NOMO-1 (cell line): Measurements from ENCODE around the gene BRPF3.

Source experiments
- DNase-seq, 2 experiments: peaks; one replicate each; lab custom pipeline; 2025; ENCODE audit not compliant: unreplicated experiment in 2 of 2; lab: John Stamatoyannopoulos, UW

BRPF3 gene

GRCh38 chr6:36196113-36196879 is at the start of gene BRPF3:
TSS of gene BRPF3 (plus strand) at chr6:36196744. CDS start at chr6:36200323, 3,579 bp downstream.
- DNase-seq: peak; percentile 70 to 83

GRCh38 chr6:36147294-36147693 is 49.2 kb upstream of the BRPF3 start:
- no peak for DNase-seq

- no peak for DNase-seq
Observed at GRCh38 chr6:36149476-36149875, 47.1 kb upstream of the BRPF3 start.

DNA sequence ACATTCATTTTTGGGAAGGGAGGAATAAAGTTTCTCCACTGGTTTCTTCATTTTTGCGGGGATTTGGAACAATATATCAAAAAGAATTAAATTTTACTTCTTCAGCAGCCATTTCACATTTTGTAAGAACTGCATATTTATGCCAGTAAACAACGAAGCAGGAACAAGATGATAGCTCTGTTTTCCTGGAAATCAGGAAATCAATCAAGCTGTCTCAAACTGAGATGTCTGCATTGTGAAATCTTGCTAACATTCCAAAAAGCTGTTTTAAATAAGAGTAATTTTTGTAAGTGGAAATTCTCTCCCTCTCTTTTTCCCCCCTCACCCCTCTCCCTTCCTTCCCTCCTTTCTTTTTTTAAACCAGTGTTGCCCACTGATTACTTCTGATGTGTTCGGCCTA is 46.3 kb upstream of the BRPF3 start:
- no peak for DNase-seq

DNA sequence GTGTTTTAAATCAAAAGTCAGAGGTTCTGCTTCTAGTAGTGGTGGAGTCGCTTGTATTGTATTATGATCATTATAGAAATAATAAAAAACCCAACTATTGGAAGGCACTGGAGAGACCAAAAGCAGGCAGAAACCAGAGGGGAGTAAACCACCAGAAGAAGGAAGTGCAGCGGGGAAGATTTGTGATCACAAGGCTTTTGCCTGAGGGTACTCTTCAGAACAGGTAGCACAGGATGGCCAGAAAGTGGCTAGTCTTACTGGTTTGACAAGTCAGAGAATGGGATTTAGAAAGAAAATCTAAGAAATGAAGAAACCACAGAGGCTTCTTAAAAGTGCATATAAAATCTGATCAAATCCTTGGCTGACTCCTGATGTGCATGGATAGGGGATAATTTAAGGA is 42.3 kb upstream of the BRPF3 start:
- no peak for DNase-seq

- no peak for DNase-seq
Observed at GRCh38 chr6:36155662-36156061, 40.9 kb upstream of the BRPF3 start.

DNA sequence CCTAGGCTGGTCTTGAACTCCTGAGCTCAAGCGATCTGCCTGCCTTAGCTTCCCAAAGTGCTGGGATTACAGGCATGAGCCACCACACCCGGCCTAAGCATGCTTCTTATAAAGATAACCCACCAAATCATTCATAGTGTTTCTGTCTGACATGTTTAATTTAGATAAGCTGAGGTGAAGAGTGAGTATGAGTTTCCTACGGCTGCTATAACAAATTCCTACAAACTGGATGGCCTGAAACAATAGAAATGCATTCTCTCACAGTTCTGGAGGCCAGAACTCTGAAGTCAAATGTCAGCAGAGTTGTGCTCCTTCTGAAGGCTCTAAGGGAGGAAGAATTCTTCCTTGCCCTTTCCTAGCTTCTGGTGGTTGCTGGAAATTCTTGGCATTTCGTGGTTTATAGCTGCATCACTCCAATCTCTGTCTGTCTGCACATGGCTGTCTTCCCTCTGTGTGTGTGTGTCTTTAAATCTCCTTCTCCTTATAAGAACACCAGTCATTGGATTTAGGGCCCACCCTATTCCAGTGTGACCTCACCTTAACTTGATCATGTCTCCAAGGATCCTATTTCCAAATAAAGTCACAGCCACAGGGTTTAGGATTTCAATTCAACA is 36.3 kb upstream of the BRPF3 start:
- no peak for DNase-seq

DNA sequence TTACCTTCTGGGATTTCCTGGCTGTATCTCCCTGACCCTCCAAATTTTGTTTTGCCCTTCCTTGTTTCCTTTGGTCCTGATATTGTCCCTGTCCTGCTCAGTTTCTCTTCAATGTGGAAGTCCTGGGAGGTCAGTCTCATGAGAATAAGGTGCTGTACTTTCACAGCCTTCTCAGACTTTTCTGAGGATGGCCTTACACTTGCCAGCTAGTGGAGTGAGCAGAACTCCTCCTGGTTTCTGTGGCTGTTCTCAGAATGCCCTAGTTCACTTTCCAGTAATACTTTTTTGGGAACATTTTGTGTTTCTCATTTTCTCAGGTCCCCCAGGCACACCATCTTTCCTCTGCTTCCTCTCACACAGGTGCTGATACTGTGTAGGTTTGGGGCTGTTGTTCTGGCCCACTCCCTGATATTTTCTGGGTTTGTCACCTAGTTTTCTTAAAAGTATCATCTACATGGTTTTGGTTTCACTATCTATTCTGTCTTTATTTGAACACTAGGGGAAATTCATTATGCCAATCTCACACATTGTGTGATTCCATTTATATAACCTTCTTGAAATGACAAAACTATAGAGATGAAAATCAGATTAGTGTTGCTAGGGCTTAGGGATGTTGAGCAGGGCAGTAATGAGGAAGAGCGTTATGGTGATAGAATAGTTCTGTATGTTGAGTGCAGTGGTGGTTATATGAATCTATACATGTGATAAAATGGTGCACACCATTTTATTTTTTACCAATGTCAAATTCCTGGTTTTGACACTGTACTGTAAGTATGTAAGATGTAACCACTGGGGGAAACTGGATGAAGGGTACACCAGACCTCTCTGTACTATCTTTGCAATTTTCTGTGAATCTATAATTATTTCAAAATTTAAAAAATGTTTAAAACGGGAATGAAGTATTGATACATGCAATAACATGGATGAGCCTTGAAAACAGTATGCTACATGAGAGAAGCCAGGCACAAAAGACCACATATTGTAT is 27.2 kb upstream of the BRPF3 start:
- no peak for DNase-seq

DNA sequence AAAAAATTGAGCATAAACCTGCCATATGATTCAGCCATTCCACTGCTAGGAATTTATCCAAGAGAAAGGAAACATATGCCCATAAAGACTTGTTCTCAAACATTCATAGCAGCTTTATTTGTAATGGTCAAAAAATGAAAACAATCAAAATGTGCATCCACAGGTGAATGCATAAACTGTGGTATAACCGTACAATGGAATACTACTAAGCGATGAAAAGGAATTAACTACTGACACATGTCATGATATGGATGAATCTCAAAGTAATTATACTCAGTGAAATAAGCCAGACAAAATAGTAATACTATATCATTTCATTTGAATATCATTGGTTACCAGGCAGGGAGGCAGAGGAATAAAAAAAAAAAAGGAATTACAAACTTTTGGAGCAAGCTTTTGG is 25.8 kb upstream of the BRPF3 start:
- DNase-seq: no peak

GRCh38 chr6:36171573-36171972 is 25.0 kb upstream of the BRPF3 start:
- no peak for DNase-seq

- DNase-seq: no peak
Observed at GRCh38 chr6:36177166-36177565, 19.4 kb upstream of the BRPF3 start.

GRCh38 chr6:36178544-36178943 is 18.0 kb upstream of the BRPF3 start:
- DNase-seq: no peak

DNA sequence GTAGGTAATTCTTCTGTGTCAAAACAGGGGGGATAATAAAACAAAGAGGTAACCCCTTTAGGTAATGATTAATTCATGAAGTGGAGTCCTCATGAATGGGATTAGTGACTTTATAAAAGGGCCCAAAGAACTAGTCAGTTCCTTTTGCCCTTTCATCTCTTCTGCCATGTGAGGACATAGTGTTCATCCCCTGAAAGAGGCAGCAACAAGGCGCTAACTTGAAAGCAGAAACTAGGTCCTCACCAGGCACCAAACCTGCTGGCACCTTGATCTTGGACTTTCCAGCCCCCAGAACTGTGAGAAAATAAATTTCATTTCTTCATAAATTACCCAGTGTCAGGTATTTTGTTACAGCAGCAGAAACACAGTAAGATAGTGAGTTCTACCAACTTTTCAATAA is 16.4 kb upstream of the BRPF3 start:
- DNase-seq: no peak

- no peak for DNase-seq
Observed at GRCh38 chr6:36184311-36184710, 12.2 kb upstream of the BRPF3 start.

GRCh38 chr6:36186199-36186598 is 10.3 kb upstream of the BRPF3 start:
- no peak for DNase-seq

- peak in 1 of 2 experiments; percentile 15 for DNase-seq
Observed at GRCh38 chr6:36187446-36187845, 9.1 kb upstream of the BRPF3 start.

DNA sequence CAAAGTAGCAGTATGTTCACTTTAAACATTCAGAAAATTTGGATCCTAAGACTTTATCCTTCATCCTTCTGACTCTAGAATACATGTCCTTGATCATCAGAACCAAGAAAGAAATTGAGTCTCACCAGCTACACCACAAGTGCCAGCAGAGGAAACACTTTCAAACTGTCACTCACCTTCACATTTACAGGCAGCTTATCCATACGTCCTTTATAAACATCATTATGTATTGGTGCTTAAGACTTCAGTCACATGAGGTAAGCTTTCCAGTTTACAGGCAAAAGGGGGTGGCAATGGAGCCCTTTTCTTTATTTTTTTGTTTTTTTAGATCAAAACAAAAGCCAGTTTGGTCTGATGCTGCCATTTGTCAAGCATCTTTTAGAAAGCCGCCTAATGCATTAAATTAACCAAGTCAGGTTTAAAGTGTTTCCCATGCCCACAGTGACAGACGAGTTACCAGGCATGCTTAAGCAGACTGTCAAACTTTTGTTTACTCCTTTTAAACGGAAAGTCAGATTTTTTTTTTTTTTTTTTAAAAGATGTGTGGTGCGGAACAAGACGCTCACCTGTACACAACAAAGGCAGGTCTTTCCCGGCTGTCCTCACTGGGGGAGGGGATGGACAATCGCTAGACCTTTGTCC is 952 bp upstream of the BRPF3 start:
- peak in 1 of 2 experiments; percentile 2 for DNase-seq

GRCh38 chr6:36196880-36197548 is 470 bp downstream of the BRPF3 start:
- peak; percentile 95 to 97 for DNase-seq

- no peak for DNase-seq
Observed at GRCh38 chr6:36197739-36198221, 1.2 kb downstream of the BRPF3 start.

DNA sequence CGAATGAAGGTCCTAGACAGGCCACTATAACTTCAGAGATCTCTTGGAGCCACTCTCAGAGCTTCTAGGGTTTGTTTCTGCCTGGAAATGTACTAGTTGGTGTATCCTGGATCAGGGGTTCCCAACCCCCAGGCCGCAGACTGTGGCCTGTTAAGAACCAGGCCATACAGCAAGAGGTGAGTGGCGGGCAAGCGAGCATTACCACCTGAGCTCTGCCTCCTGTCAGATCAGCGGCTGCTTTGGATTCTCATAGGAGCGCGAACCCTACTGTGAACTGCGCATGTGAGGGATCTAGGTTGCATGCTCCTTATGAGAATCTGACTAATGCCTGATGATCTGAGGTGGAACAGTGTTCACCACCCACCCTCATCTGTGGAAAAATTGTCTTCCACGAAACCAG is 2.4 kb downstream of the BRPF3 start:
- DNase-seq: no peak
